Activated CD8-positive, alpha-beta T cell treated with anti-CD3 and anti-CD28 coated beads, Interleukin-2, amount 10 ng/mL, durations not matched to agents 7 days and 5 days (primary cell): Measurements from ENCODE around the gene ELOVL7. TPM values are rescaled to one million over a fixed set of nuclear protein-coding genes. Genes with fewer than 3 reads are reported as not detected.
"Not testable (repeated sequence)": the region's sequence is repeated elsewhere in the genome, so short reads cannot be mapped to it uniquely, and the experiment has no call there.

ENCODE experiments used
- ATAC-seq: fragments of 150-1000 bp; cut with Tn5 transposase; one replicate; pipeline ENCODE4 v1.10.0; 2021; ENCODE audit warnings: moderate library complexity
- CTCF ChIA-PET: fragments of 350-600 bp; sonication (Branson Sonifier 250); formaldehyde crosslinking; loops from one replicate; lab custom pipeline; 2021; ENCODE audit warnings: antibody characterized with exemption; lab: Charles Lee
- POLR2A ChIA-PET: fragments of 350-600 bp; sonication (Branson Sonifier 250); formaldehyde crosslinking; loops from one replicate; lab custom pipeline; 2021; ENCODE audit warnings: antibody characterized with exemption; lab: Charles Lee
- DNase-seq: peaks from one replicate; pipeline ENCODE4 v3.0.0-alpha.2; 2020
- H3K27ac Mint-ChIP-seq: one replicate; pipeline ENCODE4 v1.8.0; 2021; ENCODE audit warnings: mild to moderate bottlenecking, mixed read lengths
- H3K27me3 Mint-ChIP-seq: one replicate; pipeline ENCODE4 v1.8.0; 2021; ENCODE audit warnings: low read depth, mixed read lengths
- H3K36me3 Mint-ChIP-seq: one replicate; pipeline ENCODE4 v1.8.0; 2021; ENCODE audit warnings: low read depth, mixed read lengths
- H3K4me1 Mint-ChIP-seq: one replicate; pipeline ENCODE4 v1.8.0; 2021; ENCODE audit warnings: low read depth, mixed read lengths
- H3K4me3 Mint-ChIP-seq: one replicate; pipeline ENCODE4 v1.8.0; 2021; ENCODE audit warnings: mild to moderate bottlenecking, mixed read lengths
- H3K9me3 Mint-ChIP-seq: one replicate; pipeline ENCODE4 v1.8.0; 2022; ENCODE audit warnings: mixed read lengths; ENCODE audit not compliant: insufficient read depth
- total RNA-seq, 2 experiments: library from RNA; stranded (reverse); gene quantifications; one replicate each; pipeline ENCODE4 v1.2.3, GENCODE V29; 2021

The ELOVL7 gene
- total RNA-seq, 2 experiments from 2014 or later: 0.26 to 0.34 TPM

DNA sequence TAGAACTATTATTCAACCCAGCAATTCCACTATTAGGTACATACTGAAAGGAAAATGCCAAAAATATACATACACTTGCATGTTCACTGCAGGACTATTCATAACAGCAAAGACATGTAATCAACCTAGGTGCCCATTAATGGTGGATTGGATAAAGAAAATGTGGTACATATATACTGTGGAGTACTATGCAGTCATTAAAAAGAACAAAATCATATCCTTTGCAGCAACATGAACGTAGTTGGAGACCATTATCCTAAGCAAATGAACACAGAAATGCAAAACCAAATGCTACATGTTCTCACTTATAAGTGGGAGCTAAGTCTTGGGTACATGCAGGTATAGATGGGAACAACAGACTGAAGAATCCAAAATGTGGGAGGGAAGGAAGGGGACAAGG is 67.7 kb downstream of the ELOVL7 start:
- ChIA-PET POLR2A (no interaction called here), CTCF (no interaction called here)
- Mint-ChIP-seq H3K4me3 (no peak overlapping the region), H3K9me3 (no peaks in the 10 kb centered on the region), H3K27ac (no peak overlapping the region), H3K27me3 (peaks cover 2% of the 10 kb centered on the region), H3K4me1 (no peaks in the 10 kb centered on the region), H3K36me3 (no peaks in the 10 kb centered on the region)
- DNase-seq: no peak
- no peak for ATAC-seq

DNA sequence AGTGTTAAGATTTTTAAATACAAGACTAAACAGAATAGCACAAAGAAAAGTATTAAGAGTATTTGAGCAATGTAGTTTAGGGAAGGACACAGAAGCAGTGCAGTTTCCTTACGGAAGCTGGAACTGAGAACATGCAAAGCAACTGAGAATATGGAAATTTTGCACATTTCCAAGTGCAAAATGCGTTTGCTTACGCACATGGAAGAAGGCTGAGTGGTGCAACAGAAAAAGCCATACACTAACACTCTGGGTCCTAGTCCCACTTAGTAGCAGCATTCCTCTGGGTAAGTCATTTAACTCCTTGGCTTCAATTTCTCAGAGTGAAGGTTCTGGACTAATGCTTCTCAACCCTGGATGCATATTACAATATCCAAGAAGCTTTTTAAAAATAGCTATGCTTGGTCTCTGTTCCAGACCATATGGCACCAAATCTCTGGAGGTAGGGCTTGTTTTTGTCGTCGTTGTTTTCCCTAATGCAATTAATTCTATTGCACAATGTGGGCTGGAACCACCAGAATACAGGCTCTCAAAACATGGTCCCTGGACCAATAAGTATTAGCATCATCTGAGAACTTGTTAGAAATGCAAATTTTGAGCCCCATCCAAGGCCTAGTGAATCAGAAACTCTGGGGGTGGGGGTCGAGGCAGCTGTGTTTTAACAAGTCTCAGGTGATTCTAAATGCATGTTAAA is 78.9 kb downstream of the ELOVL7 start:
- DNase-seq: no peak
- no peaks in the 10 kb centered on the region for H3K36me3 Mint-ChIP-seq
- no peak overlapping the region for H3K27ac Mint-ChIP-seq
- H3K4me3 Mint-ChIP-seq: no peak overlapping the region
- CTCF ChIA-PET: no interaction called here
- no peaks in the 10 kb centered on the region for H3K4me1 Mint-ChIP-seq
- peaks cover 2% of the 10 kb centered on the region for H3K27me3 Mint-ChIP-seq
- no peaks in the 10 kb centered on the region for H3K9me3 Mint-ChIP-seq
- no peak for ATAC-seq
- POLR2A ChIA-PET: no interaction called here

DNA sequence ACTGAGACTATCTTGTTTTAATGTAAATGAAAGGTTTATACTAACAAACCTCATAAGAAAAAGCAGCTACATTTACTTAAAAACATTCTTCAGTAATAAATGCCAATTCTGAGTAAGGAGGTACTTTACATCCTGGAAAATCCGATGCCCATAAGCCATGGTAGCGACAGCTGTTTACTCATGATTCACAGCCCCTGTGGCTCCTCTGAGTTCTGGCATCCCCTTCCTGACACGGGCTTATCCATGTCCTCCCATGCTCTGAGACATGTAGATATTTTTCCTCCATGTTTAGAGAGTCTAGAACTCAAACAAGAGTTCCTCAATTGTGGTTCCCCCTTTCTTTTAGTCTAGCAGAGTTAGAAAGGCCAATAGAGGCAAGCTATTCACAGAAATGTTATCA is 81.0 kb downstream of the ELOVL7 start:
- CTCF ChIA-PET: no interaction called here
- ATAC-seq (no peak), DNase-seq (no peak)
- H3K4me1 Mint-ChIP-seq: no peaks in the 10 kb centered on the region
- no peak overlapping the region for H3K4me3 Mint-ChIP-seq
- H3K27ac Mint-ChIP-seq: no peak overlapping the region
- no peaks in the 10 kb centered on the region for H3K9me3 Mint-ChIP-seq
- POLR2A ChIA-PET: no interaction called here
- peaks cover 3% of the 10 kb centered on the region for H3K27me3 Mint-ChIP-seq
- no peaks in the 10 kb centered on the region for H3K36me3 Mint-ChIP-seq

DNA sequence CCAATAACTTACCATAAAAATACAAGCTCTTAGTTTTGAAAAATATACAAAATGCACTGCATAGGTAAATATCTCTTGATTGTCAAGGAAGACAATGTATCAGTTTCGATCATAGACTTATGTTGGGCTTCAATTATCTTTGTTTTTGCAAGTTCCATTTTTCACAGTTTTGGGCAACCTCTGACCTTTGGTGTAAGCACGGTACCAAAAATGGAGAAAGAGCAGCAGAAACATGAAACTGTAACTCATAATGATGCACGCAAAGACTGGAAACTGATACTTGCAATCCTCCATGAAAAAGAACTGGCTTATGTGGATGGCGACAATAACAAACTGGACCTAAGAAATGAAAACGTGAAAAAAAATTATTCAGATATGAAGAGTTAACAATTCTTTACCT is 89.6 kb downstream of the ELOVL7 start:
- Mint-ChIP-seq H3K4me3 (no peak overlapping the region), H3K4me1 (no peaks in the 10 kb centered on the region), H3K9me3 (no peaks in the 10 kb centered on the region), H3K36me3 (no peaks in the 10 kb centered on the region), H3K27me3 (no peaks in the 10 kb centered on the region), H3K27ac (no peak overlapping the region)
- ChIA-PET CTCF (no interaction called here), POLR2A (no interaction called here)
- ATAC-seq (no peak), DNase-seq (no peak)

DNA sequence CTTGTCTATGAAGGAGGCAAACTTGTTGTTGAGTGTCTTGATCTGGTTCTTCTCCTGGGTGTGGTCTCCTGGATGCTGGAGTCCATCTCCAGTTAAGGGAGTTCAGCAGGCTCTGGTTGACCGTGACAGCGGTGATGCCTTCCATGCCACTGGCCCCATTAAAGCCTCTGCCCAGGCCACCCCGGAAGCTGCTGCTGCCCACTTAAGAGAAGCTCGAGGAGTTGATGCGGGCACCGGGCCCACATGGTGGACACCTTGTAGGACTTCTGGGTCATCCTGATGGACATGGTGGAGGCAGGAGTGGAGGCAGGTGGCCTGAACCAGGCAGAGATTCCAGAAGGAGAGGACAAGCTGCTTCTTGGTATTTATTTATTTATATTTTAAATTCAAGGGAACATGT is 99.4 kb downstream of the ELOVL7 start:
- DNase-seq: no peak
- ChIA-PET CTCF (no interaction called here), POLR2A (no interaction called here)
- Mint-ChIP-seq H3K27ac (no peak overlapping the region), H3K4me3 (no peak overlapping the region), H3K27me3 (no peaks in the 10 kb centered on the region), H3K36me3 (no peaks in the 10 kb centered on the region), H3K9me3 (peaks cover 7% of the 10 kb centered on the region), H3K4me1 (no peaks in the 10 kb centered on the region)
- no peak for ATAC-seq

DNA sequence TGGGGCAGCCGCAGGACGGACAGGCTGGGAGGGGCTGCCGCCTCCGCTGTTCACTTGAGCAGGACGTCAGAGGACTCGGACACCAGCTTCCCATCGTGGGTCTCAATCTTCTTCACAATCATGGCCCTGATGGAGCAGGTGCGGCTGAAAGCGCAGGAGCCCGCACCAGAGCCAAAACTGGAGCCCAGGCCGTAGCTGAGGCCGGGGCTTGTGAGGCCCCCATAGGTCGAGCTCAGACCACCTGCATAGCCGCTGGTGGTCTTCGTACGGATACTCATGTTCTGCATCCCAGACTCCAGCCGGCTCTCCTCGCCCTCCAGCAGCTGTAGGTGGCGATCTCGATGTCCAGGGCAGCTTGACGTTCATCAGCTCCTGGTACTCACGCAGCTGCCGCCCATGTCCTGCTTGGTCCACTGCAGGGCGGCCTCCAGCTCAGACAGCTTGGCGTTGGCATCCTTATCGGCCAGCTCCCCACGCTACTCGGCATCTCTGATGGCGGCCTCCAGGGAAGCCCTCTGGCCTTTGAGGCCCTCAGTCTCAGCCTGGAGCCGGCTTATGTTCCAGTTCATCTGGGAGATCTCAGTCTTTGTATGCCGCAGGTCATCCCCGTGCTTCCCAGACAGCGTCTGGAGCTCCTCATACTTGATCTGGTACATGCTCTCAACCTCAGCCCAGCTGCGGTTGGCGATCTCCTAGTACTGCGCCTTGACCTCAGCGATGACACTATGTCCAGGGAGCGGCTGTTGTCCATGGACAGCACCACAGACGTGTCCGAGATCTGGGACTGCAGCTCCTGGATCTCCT is 100.4 kb downstream of the ELOVL7 start:
- Mint-ChIP-seq H3K9me3 (peaks cover 7% of the 10 kb centered on the region), H3K36me3 (no peaks in the 10 kb centered on the region), H3K4me1 (no peaks in the 10 kb centered on the region), H3K27ac (no peak overlapping the region), H3K27me3 (no peaks in the 10 kb centered on the region), H3K4me3 (no peak overlapping the region)
- ChIA-PET CTCF (no interaction called here), POLR2A (no interaction called here)
- ATAC-seq (no peak), DNase-seq (no peak)

DNA sequence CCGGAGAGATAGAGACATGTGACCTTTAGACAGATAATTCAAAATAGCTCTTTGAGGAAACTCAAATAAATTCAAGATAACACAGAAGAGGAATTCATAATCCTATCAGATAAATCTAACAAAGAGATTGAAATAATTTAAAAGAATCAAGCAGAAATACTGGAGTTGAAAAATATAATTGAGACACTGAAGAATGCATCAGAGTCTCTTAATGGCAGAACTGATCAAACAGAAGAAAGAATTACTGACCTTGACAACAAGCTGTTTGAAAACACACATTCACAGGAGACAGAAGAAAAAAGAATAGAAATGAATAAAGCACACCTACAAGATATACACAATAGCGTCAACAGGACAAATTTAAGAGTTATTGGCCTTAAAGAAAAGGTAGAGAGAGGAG is 103.7 kb downstream of the ELOVL7 start:
- ATAC-seq (no peak), DNase-seq (no peak)
- no peak overlapping the region for H3K27ac Mint-ChIP-seq
- ChIA-PET CTCF (no interaction called here), POLR2A (no interaction called here)
- no peaks in the 10 kb centered on the region for H3K4me1 Mint-ChIP-seq
- no peaks in the 10 kb centered on the region for H3K27me3 Mint-ChIP-seq
- H3K4me3 Mint-ChIP-seq: no peak overlapping the region
- no peaks in the 10 kb centered on the region for H3K36me3 Mint-ChIP-seq
- peaks cover 13% of the 10 kb centered on the region for H3K9me3 Mint-ChIP-seq

DNA sequence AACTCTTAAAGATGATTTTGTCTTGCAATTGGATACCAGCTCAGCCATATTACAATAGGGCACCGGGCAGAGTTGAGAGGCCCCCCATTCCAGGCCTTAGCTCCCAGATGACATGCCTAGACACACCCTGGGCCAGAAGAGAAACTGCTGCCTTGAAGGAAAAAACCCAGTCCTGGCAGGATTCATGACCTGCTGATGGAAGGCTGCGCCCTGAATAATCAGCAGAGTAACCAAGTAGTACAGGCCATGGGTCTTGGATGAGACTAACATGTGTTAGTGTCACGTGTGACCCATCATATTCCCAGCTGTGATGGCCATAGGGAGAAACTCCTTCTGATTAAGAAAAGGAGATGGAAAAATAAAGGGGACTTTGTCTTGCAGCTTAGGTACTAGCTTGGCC is 105.1 kb downstream of the ELOVL7 start:
- no peaks in the 10 kb centered on the region for H3K36me3 Mint-ChIP-seq
- ATAC-seq (no peak), DNase-seq (no peak)
- CTCF ChIA-PET: no interaction called here
- no peaks in the 10 kb centered on the region for H3K27me3 Mint-ChIP-seq
- H3K4me3 Mint-ChIP-seq: no peak overlapping the region
- POLR2A ChIA-PET: no interaction called here
- H3K4me1 Mint-ChIP-seq: no peaks in the 10 kb centered on the region
- H3K9me3 Mint-ChIP-seq: peaks cover 13% of the 10 kb centered on the region
- no peak overlapping the region for H3K27ac Mint-ChIP-seq

DNA sequence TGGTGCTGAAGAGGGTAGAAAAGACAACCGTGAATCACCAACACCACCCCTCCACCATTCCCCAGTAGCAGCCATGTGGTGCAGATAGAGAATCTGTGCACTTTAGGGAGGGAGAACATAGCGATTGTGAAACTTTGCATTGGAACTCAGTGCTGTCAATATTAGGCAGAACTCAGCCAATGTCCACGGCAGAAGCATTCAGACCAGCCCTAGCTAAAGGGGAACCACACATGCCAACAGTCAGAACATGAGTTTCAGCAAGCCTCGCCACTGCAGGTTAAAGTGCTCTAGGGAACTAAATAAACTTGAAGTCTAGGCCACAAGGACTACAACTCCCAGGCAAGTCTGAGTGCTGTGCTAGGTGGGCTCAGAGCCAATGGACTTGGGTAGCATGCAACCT is 105.6 kb downstream of the ELOVL7 start:
- Mint-ChIP-seq H3K27ac (no peak overlapping the region), H3K4me3 (no peak overlapping the region), H3K4me1 (no peaks in the 10 kb centered on the region), H3K27me3 (no peaks in the 10 kb centered on the region), H3K9me3 (peaks cover 13% of the 10 kb centered on the region), H3K36me3 (no peaks in the 10 kb centered on the region)
- ATAC-seq (no peak), DNase-seq (no peak)
- POLR2A ChIA-PET: no interaction called here
- CTCF ChIA-PET: no interaction called here

DNA sequence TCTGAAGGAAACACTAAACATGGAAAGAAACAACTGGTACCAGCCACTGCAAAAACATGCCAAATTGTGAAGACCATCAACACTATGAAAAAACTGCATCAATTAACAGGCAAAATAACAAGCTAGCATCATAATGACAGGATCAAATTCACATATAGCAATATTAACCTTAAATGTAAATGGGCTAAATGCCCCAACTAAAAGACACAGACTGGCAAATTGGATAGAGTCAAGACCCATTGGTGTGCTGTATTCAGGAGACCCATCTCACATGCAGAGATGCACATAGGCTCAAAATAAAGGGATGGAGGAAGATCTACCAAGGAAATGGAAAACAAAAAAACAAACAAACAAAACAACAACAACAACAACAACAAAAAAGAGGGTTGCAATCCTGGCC is 113.2 kb downstream of the ELOVL7 start:
- H3K9me3 Mint-ChIP-seq, H3K36me3 Mint-ChIP-seq, ATAC-seq, H3K4me3 Mint-ChIP-seq, POLR2A ChIA-PET, DNase-seq, H3K27ac Mint-ChIP-seq, H3K27me3 Mint-ChIP-seq, H3K4me1 Mint-ChIP-seq: not testable (repeated sequence)
- CTCF ChIA-PET: interaction anchor here (0.7 kb wide), 1 partner anchor 15 kb away, joined by 3 read pairs; no protein-coding TSS in a partner anchor

DNA sequence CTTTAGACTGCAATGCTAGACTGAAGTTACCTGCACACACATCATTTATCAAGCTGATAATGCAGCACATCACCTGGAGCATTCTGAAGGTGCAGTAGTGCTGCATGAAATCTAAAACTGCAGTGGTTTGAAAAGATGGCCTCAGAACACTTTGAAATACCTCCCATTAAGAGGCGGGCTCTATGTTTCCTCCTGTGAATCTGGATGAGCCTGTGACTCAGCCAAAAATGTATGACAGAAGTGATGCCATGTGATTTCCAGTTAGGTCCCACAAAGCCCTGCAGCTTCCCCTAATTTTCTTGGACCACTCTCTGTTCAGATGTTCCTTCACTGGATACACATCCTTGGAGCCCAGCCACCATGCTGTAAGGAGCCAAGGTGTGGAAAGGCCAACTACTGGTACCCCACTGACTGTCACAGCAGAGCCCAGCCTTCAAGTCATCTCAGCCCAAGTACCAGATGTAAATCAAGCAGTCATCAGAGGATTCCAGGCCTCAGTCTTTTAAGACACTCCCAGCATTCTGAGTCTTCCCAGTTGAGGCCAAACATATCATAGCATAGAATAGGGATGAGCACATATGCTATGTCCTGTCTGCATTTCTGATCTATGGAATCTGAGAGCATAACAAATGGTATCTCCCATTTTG is 116.9 kb downstream of the ELOVL7 start:
- ATAC-seq (no peak), DNase-seq (no peak)
- H3K36me3 Mint-ChIP-seq: no peaks in the 10 kb centered on the region
- ChIA-PET POLR2A (no interaction called here), CTCF (no interaction called here)
- H3K27me3 Mint-ChIP-seq: peaks cover 3% of the 10 kb centered on the region
- H3K27ac Mint-ChIP-seq: no peak overlapping the region
- H3K9me3 Mint-ChIP-seq: no peaks in the 10 kb centered on the region
- no peak overlapping the region for H3K4me3 Mint-ChIP-seq
- H3K4me1 Mint-ChIP-seq: no peaks in the 10 kb centered on the region

DNA sequence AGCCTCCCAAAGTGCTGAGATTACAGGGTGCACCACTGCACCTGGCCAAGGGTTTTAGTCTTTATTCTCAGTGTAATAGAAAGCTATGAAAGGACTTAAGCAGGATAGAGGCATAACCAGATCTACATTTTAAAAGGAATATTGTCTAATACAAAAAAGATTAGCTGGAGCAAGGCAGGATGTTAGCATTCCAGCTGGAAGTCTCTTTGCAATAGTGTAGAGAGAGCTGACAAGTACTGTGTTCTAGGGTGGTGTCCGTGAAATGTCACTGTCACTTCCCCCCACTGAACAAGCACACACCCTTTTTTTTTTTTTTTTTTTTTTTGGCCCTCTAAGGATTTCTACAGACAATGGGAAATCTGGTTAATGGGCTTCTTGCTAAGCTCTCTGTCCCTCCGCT is 119.9 kb downstream of the ELOVL7 start:
- Mint-ChIP-seq H3K27me3 (peaks cover 18% of the 10 kb centered on the region), H3K36me3 (no peaks in the 10 kb centered on the region), H3K9me3 (no peaks in the 10 kb centered on the region), H3K27ac (no peak overlapping the region), H3K4me3 (no peak overlapping the region), H3K4me1 (no peaks in the 10 kb centered on the region)
- ChIA-PET CTCF (no interaction called here), POLR2A (no interaction called here)
- ATAC-seq (no peak), DNase-seq (no peak)
